ENCODE measurements around the gene FGG. TPM values are rescaled to one million over a fixed set of nuclear protein-coding genes. Genes with fewer than 3 reads are reported as not detected.

The FGG gene
- polyA plus RNA-seq, 3 donors, result not detected

DNA sequence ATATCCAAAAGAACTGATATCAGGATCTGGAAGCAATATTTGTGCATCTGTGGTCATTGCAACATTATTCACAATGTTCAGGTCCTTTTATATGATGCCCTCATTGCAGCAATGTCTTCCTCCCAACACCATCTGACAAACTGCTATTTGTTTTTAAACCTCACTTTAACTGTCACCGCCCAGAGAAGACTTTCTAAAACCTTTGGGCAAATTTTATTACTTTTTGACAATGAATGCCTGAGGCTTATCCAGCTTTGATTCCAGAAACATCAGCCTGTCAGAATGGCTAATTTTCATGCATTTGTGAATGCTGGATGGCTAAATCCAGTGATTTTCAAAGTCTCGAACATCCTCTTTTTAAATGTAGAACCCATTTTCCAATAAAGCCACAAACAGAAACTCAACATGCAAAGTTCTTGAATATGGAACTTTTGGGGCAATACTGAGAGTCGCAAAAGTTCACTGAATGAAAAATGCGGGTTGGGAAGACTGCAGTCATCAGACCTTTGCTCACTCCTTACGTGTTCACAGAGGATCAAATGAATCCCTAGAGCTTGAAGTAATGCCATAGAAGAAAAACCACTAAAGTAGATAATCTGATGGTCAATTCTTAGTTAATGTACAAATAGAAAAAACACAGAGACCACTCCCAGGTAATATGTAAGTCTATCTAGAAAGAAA is 39.1 kb downstream of the FGG start:
- intact Hi-C loops (cut with micrococcal nuclease), result no loop called here
- no peak for DNase-seq
- no peak overlapping the region for H2AFZ ChIP-seq (ENCODE audit: insufficient read depth, low read depth, low read length, poor library complexity, severe bottlenecking)
- no peaks in the 10 kb centered on the region for H3K79me2 ChIP-seq (ENCODE audit: insufficient read depth, low read length)
- peaks cover 0 to 1% (median 0%) of the 10 kb centered on the region in 3 donors for H3K27me3 Mint-ChIP-seq (ENCODE audit: low read depth in 3 of 3)
- H3K27ac ChIP-seq (ENCODE audit: low read depth in 1 of 2, low read length in 2 of 2), result no peak overlapping the region
- TF ChIP-seq, protein P1, sequence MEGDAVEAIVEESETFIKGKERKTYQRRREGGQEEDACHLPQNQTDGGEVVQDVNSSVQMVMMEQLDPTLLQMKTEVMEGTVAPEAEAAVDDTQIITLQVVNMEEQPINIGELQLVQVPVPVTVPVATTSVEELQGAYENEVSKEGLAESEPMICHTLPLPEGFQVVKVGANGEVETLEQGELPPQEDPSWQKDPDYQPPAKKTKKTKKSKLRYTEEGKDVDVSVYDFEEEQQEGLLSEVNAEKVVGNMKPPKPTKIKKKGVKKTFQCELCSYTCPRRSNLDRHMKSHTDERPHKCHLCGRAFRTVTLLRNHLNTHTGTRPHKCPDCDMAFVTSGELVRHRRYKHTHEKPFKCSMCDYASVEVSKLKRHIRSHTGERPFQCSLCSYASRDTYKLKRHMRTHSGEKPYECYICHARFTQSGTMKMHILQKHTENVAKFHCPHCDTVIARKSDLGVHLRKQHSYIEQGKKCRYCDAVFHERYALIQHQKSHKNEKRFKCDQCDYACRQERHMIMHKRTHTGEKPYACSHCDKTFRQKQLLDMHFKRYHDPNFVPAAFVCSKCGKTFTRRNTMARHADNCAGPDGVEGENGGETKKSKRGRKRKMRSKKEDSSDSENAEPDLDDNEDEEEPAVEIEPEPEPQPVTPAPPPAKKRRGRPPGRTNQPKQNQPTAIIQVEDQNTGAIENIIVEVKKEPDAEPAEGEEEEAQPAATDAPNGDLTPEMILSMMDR (IDR thresholded peaks at IDR 0.05), result no peak
- no peaks in the 10 kb centered on the region for H3K27me3 ChIP-seq (ENCODE audit: control insufficient read depth in 2 of 2, insufficient read depth in 2 of 2, low read length in 2 of 2)
- H3K9me3 Mint-ChIP-seq, result peaks cover 0 to 2% (median 0%) of the 10 kb centered on the region in 7 donors
- no peaks in the 10 kb centered on the region for H3K36me3 ChIP-seq (replicated peaks in 1 of 2; ENCODE audit: control insufficient read depth in 1 of 2, insufficient read depth in 2 of 2, low read length in 2 of 2)
- no peaks in the 10 kb centered on the region for H3K36me3 Mint-ChIP-seq
- no peaks in the 10 kb centered on the region for H3K4me1 Mint-ChIP-seq
- WGBS (ENCODE audit: insufficient coverage), result 57% methylated on average over 1 of the region's 5 CpGs
- no peak overlapping the region for H3K9ac ChIP-seq (ENCODE audit: insufficient read depth, low read length, poor library complexity, severe bottlenecking)
- no peaks in the 10 kb centered on the region for H4K20me1 ChIP-seq (ENCODE audit: insufficient read depth, low read length)
- no peaks in the 10 kb centered on the region for H3K9me3 ChIP-seq (replicated peaks in 1 of 2; ENCODE audit: control insufficient read depth in 1 of 2, insufficient read depth in 1 of 2, low read length in 2 of 2)
- no peak overlapping the region for H3K4me3 Mint-ChIP-seq
- no peak overlapping the region for H3K4me3 ChIP-seq (replicated peaks in 1 of 3; ENCODE audit: low read depth in 2 of 3, low read length in 3 of 3)
- H3K4me2 ChIP-seq (replicated peaks; ENCODE audit: extremely low read depth, low read length, poor library complexity, severe bottlenecking), result no peak overlapping the region
- no peaks in the 10 kb centered on the region for H3K4me1 ChIP-seq (ENCODE audit: control insufficient read depth in 1 of 2, insufficient read depth in 2 of 2, low read length in 2 of 2)
- no peak overlapping the region for H3K27ac Mint-ChIP-seq

DNA sequence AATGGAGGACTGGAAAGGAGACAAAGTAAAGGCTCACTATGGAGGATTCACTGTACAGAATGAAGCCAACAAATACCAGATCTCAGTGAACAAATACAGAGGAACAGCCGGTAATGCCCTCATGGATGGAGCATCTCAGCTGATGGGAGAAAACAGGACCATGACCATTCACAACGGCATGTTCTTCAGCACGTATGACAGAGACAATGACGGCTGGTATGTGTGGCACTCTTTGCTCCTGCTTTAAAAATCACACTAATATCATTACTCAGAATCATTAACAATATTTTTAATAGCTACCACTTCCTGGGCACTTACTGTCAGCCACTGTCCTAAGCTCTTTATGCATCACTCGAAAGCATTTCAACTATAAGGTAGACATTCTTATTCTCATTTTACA is 42.9 kb downstream of the FGG start:
- Mint-ChIP-seq H3K36me3 (no peaks in the 10 kb centered on the region), H3K27me3 (ENCODE audit: low read depth in 3 of 3) (no peaks in the 10 kb centered on the region), H3K9me3 (peaks cover 0 to 2% (median 0%) of the 10 kb centered on the region in 7 donors), H3K4me1 (no peaks in the 10 kb centered on the region), H3K27ac (no peak overlapping the region), H3K4me3 (no peak overlapping the region)
- intact Hi-C loops (cut with micrococcal nuclease), result no loop called here
- Histone ChIP-seq H3K4me1 (ENCODE audit: control insufficient read depth in 1 of 2, insufficient read depth in 2 of 2, low read length in 2 of 2) (no peaks in the 10 kb centered on the region), H3K27me3 (ENCODE audit: control insufficient read depth in 2 of 2, insufficient read depth in 2 of 2, low read length in 2 of 2) (no peaks in the 10 kb centered on the region), H3K27ac (ENCODE audit: low read depth in 1 of 2, low read length in 2 of 2) (no peak overlapping the region), H3K9ac (ENCODE audit: insufficient read depth, low read length, poor library complexity, severe bottlenecking) (no peak overlapping the region), H3K4me3 (replicated peaks in 1 of 3; ENCODE audit: low read depth in 2 of 3, low read length in 3 of 3) (no peak overlapping the region), H2AFZ (ENCODE audit: insufficient read depth, low read depth, low read length, poor library complexity, severe bottlenecking) (no peak overlapping the region), H3K9me3 (replicated peaks in 1 of 2; ENCODE audit: control insufficient read depth in 1 of 2, insufficient read depth in 1 of 2, low read length in 2 of 2) (no peaks in the 10 kb centered on the region), H3K79me2 (ENCODE audit: insufficient read depth, low read length) (no peaks in the 10 kb centered on the region), H3K36me3 (replicated peaks in 1 of 2; ENCODE audit: control insufficient read depth in 1 of 2, insufficient read depth in 2 of 2, low read length in 2 of 2) (no peaks in the 10 kb centered on the region), H4K20me1 (ENCODE audit: insufficient read depth, low read length) (no peaks in the 10 kb centered on the region), H3K4me2 (replicated peaks; ENCODE audit: extremely low read depth, low read length, poor library complexity, severe bottlenecking) (no peak overlapping the region)
- WGBS (ENCODE audit: insufficient coverage), result 98% methylated on average over 4 of the region's 5 CpGs
- TF ChIP-seq, protein P1 (IDR thresholded peaks at IDR 0.05), result no peak
- DNase-seq, result no peak
